Stomach (tissue), 4 donors: ENCODE results near the gene ANKFY1.

Source experiments
- CTCF ChIP-seq, 7 experiments: fragments of 450-650 bp in 4 of 7; fragments of 200-600 bp in 3 of 7; sonication (generic) in 3 of 7; IDR thresholded peaks; one replicate each; pipeline ENCODE4 v1.5.1; 2016 to 2019; ENCODE audit warnings: antibody characterized with exemption in 7 of 7, control low read depth in 2 of 7, mild to moderate bottlenecking in 1 of 7
- EP300 ChIP-seq: sonication (generic); formaldehyde crosslinking; IDR thresholded peaks from one replicate; pipeline ENCODE4 v1.6.1; 2017; ENCODE audit warnings: antibody characterized with exemption
- POLR2A ChIP-seq, 4 donors: fragments of 450-650 bp; IDR thresholded peaks; one replicate each; pipeline ENCODE4 v1.6.1; 2016; ENCODE audit warnings: antibody characterized with exemption in 4 of 4, control low read depth in 2 of 4, mild to moderate bottlenecking in 1 of 4, moderate library complexity in 1 of 4

GRCh38 chr17:4247971-4248388 is 15.8 kb downstream of the ANKFY1 start:
- TF ChIP-seq CTCF (IDR thresholded peaks at IDR 0.05): no peak
- TF ChIP-seq EP300: no peak
- no peak for TF ChIP-seq POLR2A (IDR thresholded peaks at IDR 0.05)
